SK-N-SH (cell line): ENCODE data around the gene BTBD2. TPM values are rescaled to one million over a fixed set of nuclear protein-coding genes. Genes with fewer than 3 reads are reported as not detected.

ENCODE experiments used
- CTCF ChIA-PET: fragments of 300-600, 350-600 bp; formaldehyde crosslinking; extraction: SDS; loops from one replicate; lab custom pipeline; 2021; lab: Yijun Ruan, JAX
- POLR2A ChIA-PET: fragments of 350-600 bp; sonication (Branson Sonifier 250); formaldehyde crosslinking; extraction: SDS; loops from one replicate; lab custom pipeline; 2020; ENCODE audit warnings: antibody characterized with exemption, inconsistent platforms; lab: Yijun Ruan, JAX
- DNase-seq: peaks from one replicate; pipeline ENCODE4 v3.0.0; 2012
- H2AFZ ChIP-seq: fragments of 200-600 bp; sonication (generic); 2 replicates; pipeline ENCODE4 v1.8.1; 2016; ENCODE audit warnings: antibody characterized with exemption, mild to moderate bottlenecking, low read depth
- H3F3A ChIP-seq: fragments of 200-600 bp; sonication (generic); replicated peaks from 2 replicates; pipeline ENCODE3; 2016; ENCODE audit warnings: antibody characterized with exemption, mild to moderate bottlenecking; ENCODE audit not compliant: insufficient read depth
- H3K27ac ChIP-seq, 2 experiments: fragments of 200-500 bp in 1 of 2; fragments of 200-600 bp in 1 of 2; sonication (Bioruptor generic) in 1 of 2; sonication (generic), shearing (Covaris generic) in 1 of 2; 2 replicates each; pipeline versions ENCODE4 v1.5.1 to v1.6.1; 2014 to 2016; ENCODE audit warnings: low read depth in 2 of 2, inconsistent platforms in 1 of 2, low read length in 1 of 2, mild to moderate bottlenecking in 1 of 2, mixed read lengths in 1 of 2
- H3K27me3 ChIP-seq: fragments of 200-600 bp; sonication (generic), shearing (Covaris generic); 2 replicates; pipeline ENCODE4 v1.6.1; 2016; ENCODE audit warnings: mixed run types; ENCODE audit not compliant: insufficient read depth
- H3K36me3 ChIP-seq, 2 experiments: fragments of 200-500 bp in 1 of 2; fragments of 200-600 bp in 1 of 2; sonication (Bioruptor generic) in 1 of 2; sonication (generic) in 1 of 2; replicated peaks in 1 of 2; 2 replicates each; pipeline versions ENCODE3 to v1.5.1; 2014 to 2016; ENCODE audit warnings: low read length in 1 of 2, mild to moderate bottlenecking in 1 of 2; ENCODE audit not compliant: insufficient read depth in 2 of 2, control insufficient read depth in 1 of 2
- H3K4me1 ChIP-seq, 2 experiments: fragments of 200-500 bp in 1 of 2; fragments of 200-600 bp in 1 of 2; sonication (Bioruptor generic) in 1 of 2; sonication (generic), shearing (Covaris generic) in 1 of 2; 2 replicates each; pipeline versions ENCODE4 v1.5.1 to v1.6.1; 2014 to 2016; ENCODE audit warnings: low read depth in 1 of 2, low read length in 1 of 2, mixed run types in 1 of 2; ENCODE audit not compliant: insufficient read depth in 2 of 2, control insufficient read depth in 1 of 2
- H3K4me2 ChIP-seq: fragments of 200-600 bp; sonication (generic), shearing (Covaris generic); 2 replicates; pipeline ENCODE4 v1.6.1; 2017; ENCODE audit warnings: mixed run types
- H3K4me3 ChIP-seq, 2 experiments: fragments of 200-500 bp in 1 of 2; fragments of 200-600 bp in 1 of 2; sonication (Bioruptor generic) in 1 of 2; sonication (generic), shearing (Covaris generic) in 1 of 2; 2 replicates each; pipeline versions ENCODE4 v1.5.1 to v1.8.1; 2014 to 2016; ENCODE audit warnings: low read depth in 2 of 2, inconsistent platforms in 1 of 2, low read length in 1 of 2, mild to moderate bottlenecking in 1 of 2, mixed read lengths in 1 of 2, moderate library complexity in 1 of 2
- H3K79me2 ChIP-seq: fragments of 200-600 bp; sonication (generic); 2 replicates; pipeline ENCODE4 v1.8.1; 2017; ENCODE audit warnings: mild to moderate bottlenecking; ENCODE audit not compliant: insufficient read depth
- H3K9ac ChIP-seq: fragments of 200-600 bp; sonication (generic); 2 replicates; pipeline ENCODE4 v1.6.1; 2017; ENCODE audit warnings: mixed run types
- H3K9me2 ChIP-seq: fragments of 200-600 bp; sonication (generic); 2 replicates; pipeline ENCODE4 v1.6.1; 2017; ENCODE audit warnings: mixed run types
- H3K9me3 ChIP-seq: fragments of 200-600 bp; sonication (generic); 2 replicates; pipeline ENCODE4 v1.6.1; 2017; ENCODE audit warnings: mixed run types, mild to moderate bottlenecking, moderate library complexity
- H4K20me1 ChIP-seq: fragments of 200-600 bp; sonication (generic); 2 replicates; pipeline ENCODE4 v1.6.1; 2017; ENCODE audit warnings: mild to moderate bottlenecking, mixed run types; ENCODE audit not compliant: insufficient read depth
- CTCF ChIP-seq: fragments of 200-600 bp; sonication (generic); IDR thresholded peaks from 2 replicates; pipeline ENCODE4 v1.6.1; 2017; ENCODE audit warnings: antibody characterized with exemption, mild to moderate bottlenecking, moderate library complexity
- ELF1 ChIP-seq: IDR thresholded peaks from 2 replicates; pipeline ENCODE4 v1.4.0; 2012
- EP300 ChIP-seq, 2 experiments: IDR thresholded peaks; 2 replicates each; pipeline versions ENCODE4 v1.4.0 to v1.6.1; 2012; ENCODE audit warnings: borderline replicate concordance in 1 of 2, low read depth in 1 of 2, low read length in 1 of 2
- FOSL2 ChIP-seq: IDR thresholded peaks from 2 replicates; pipeline ENCODE4 v1.4.0; 2012; ENCODE audit warnings: low read depth, mild to moderate bottlenecking, moderate library complexity, borderline replicate concordance
- FOXJ3 ChIP-seq: sonication (generic); formaldehyde crosslinking; IDR thresholded peaks from 2 replicates; pipeline ENCODE4 v1.5.1; 2020; ENCODE audit warnings: mild to moderate bottlenecking, missing genetic modification reagents
- FOXM1 ChIP-seq: IDR thresholded peaks from 2 replicates; pipeline ENCODE4 v1.4.0; 2012; ENCODE audit warnings: low read depth, mild to moderate bottlenecking
- GABPA ChIP-seq: IDR thresholded peaks from 2 replicates; pipeline ENCODE4 v1.4.0; 2012; ENCODE audit warnings: low read depth, mild to moderate bottlenecking
- GATA2 ChIP-seq: sonication (generic); formaldehyde crosslinking; IDR thresholded peaks from 2 replicates; pipeline ENCODE4 v1.5.0; 2020; ENCODE audit warnings: mild to moderate bottlenecking, missing genetic modification reagents
- IRF3 ChIP-seq: fragments of 150-350 bp; IDR thresholded peaks from 2 replicates; pipeline ENCODE4 v1.6.1; 2016; ENCODE audit warnings: mild to moderate bottlenecking, low read depth, low read length
- JUND ChIP-seq: IDR thresholded peaks from 2 replicates; pipeline ENCODE4 v1.4.0; 2012
- MEF2A ChIP-seq: IDR thresholded peaks from 2 replicates; pipeline ENCODE4 v1.4.0; 2012; ENCODE audit warnings: low read depth, borderline replicate concordance
- NFIC ChIP-seq: IDR thresholded peaks from 2 replicates; pipeline ENCODE4 v1.4.0; 2012; ENCODE audit warnings: borderline replicate concordance
- POLR2AphosphoS5 ChIP-seq: IDR thresholded peaks from 2 replicates; pipeline ENCODE4 v1.6.1; 2012; ENCODE audit warnings: low read depth, low read length
- RAD21 ChIP-seq: IDR thresholded peaks from 2 replicates; pipeline ENCODE4 v1.6.1; 2012; ENCODE audit warnings: mild to moderate bottlenecking, low read length
- RCOR1 ChIP-seq: fragments of 150-350 bp; IDR thresholded peaks from 2 replicates; pipeline ENCODE4 v1.6.1; 2017; ENCODE audit warnings: antibody characterized with exemption, low read length
- REST ChIP-seq: IDR thresholded peaks from 2 replicates; pipeline ENCODE4 v1.6.1; 2012; ENCODE audit warnings: mild to moderate bottlenecking, low read depth, low read length, moderate library complexity
- RFX5 ChIP-seq: IDR thresholded peaks from 2 replicates; pipeline ENCODE4 v1.6.1; 2012; ENCODE audit warnings: mild to moderate bottlenecking, improper control_type of control experiment, low read length
- RXRA ChIP-seq: IDR thresholded peaks from 2 replicates; pipeline ENCODE4 v1.4.0; 2012; ENCODE audit warnings: low read depth, mild to moderate bottlenecking, borderline replicate concordance
- TCF12 ChIP-seq: IDR thresholded peaks from 2 replicates; pipeline ENCODE4 v1.4.0; 2012
- WGBS: methylation state at CpG from one replicate; pipeline ENCODE4 v1.1.6; 2017; ENCODE audit warnings: low lambda C conversion rate; 5-methylcytosine and 5-hydroxymethylcytosine counted together
- polyA plus RNA-seq, 3 experiments: library from polyadenylated mRNA; depleted of rRNA; stranded (reverse); fragments of >200 nt; gene quantifications; 2 replicates each; pipeline ENCODE4 v1.2.3, GENCODE V29; 2012

BTBD2 gene
- polyA plus RNA-seq, 1 of the 3 experiments (the other 2 are of a cell fraction): 66.8 TPM

- 93% methylated on average over 17 of the region's 20 CpGs for WGBS
- POLR2A ChIA-PET: no interaction called here
- no peaks in the 10 kb centered on the region for H3K9me2 ChIP-seq
- H3K4me3 ChIP-seq: no peak overlapping the region
- H3K27ac ChIP-seq: no peak overlapping the region
- peaks cover 34% of the 10 kb centered on the region for H4K20me1 ChIP-seq
- H3F3A ChIP-seq: peaks cover 4% of the 10 kb centered on the region
- peaks cover 0 to 12% of the 10 kb centered on the region in 2 experiments; a peak in 2 of 4 replicates for H3K4me1 ChIP-seq
- peaks cover 100% of the 10 kb centered on the region for H3K79me2 ChIP-seq
- TF ChIP-seq FOXM1 (no peak), FOSL2 (no peak), JUND (no peak), RAD21 (no peak), TCF12 (no peak), GABPA (no peak), RFX5 (no peak), REST (no peak), CTCF (no peak), ELF1 (no peak), GATA2 (CRISPR knock-in tag) (no peak), FOXJ3 (no peak), POLR2AphosphoS5 (no peak), RXRA (no peak), NFIC (no peak), RCOR1 (no peak), EP300 (IDR thresholded peaks at IDR 0.05; ENCODE audit: borderline replicate concordance in 1 of 2, low read depth in 1 of 2, low read length in 1 of 2) (no peak), MEF2A (no peak), IRF3 (no peak)
- TF ChIP-seq, all 33 proteins: peak for 0
- Histone ChIP-seq H3K27me3 (no peaks in the 10 kb centered on the region), H3K4me2 (no peak overlapping the region), H2AFZ (no peak overlapping the region), H3K9me3 (no peaks in the 10 kb centered on the region), H3K9ac (no peak overlapping the region), H3K36me3 (no peaks in the 10 kb centered on the region)
- DNase-seq: peak; percentile 28
- CTCF ChIA-PET: interaction anchor here (0.8 kb wide), 1 partner anchor 16 kb away, joined by 3 read pairs; no protein-coding TSS in a partner anchor
Measured at GRCh38 chr19:2010135-2010668, 5.3 kb downstream of the BTBD2 start.
